Mucosa of rectum (tissue), 2 donors: ENCODE data around the gene PODN.

Source experiments
- H3K27ac ChIP-seq, 2 donors: one replicate each; pipeline ENCODE4 v1.7.0; 2013; ENCODE audit warnings: inconsistent platforms in 2 of 2, low read depth in 2 of 2, low read length in 2 of 2
- H3K27me3 ChIP-seq, 2 donors: one replicate each; pipeline ENCODE4 v1.7.0; 2013; ENCODE audit warnings: low read length in 2 of 2; ENCODE audit not compliant: control insufficient read depth in 2 of 2, insufficient read depth in 2 of 2
- H3K36me3 ChIP-seq, 2 donors: one replicate each; pipeline ENCODE4 v1.7.0; 2013; ENCODE audit warnings: low read length in 2 of 2; ENCODE audit not compliant: control insufficient read depth in 2 of 2, insufficient read depth in 2 of 2
- H3K4me1 ChIP-seq, 2 donors: one replicate each; pipeline ENCODE4 v1.7.0; 2013; ENCODE audit warnings: low read length in 2 of 2, mild to moderate bottlenecking in 1 of 2; ENCODE audit not compliant: control insufficient read depth in 2 of 2, insufficient read depth in 2 of 2
- H3K4me3 ChIP-seq, 2 donors: one replicate each; pipeline ENCODE4 v1.7.0; 2013; ENCODE audit warnings: low read length in 2 of 2
- H3K9ac ChIP-seq, 2 donors: one replicate each; pipeline ENCODE4 v1.7.0; 2013; ENCODE audit warnings: low read length in 2 of 2, low read depth in 1 of 2, mild to moderate bottlenecking in 1 of 2
- H3K9me3 ChIP-seq, 2 donors: one replicate each; pipeline ENCODE4 v1.7.0; 2013; ENCODE audit warnings: low read length in 2 of 2; ENCODE audit not compliant: control insufficient read depth in 2 of 2
- donor health status: healthy.
- donor health status: Normal muscosa, but diverticular disease.

The PODN gene

DNA sequence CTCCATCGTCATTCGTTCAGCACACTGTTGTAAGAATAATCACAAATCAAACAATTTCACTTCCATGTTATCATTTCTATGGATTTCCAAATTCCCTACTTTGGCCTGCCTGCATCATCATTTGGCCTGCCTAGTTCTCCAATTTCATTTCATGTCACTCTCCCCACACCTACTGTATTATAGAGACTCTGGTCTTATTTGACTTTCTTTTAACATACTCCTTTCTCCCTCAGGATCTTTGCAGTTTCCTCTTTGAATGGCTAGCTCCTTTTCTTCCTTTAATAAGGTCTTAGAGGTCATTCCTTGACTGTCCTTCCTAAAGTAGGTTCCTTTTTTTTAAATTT, 36.3 kb upstream of the PODN start:
- Histone ChIP-seq H3K4me3 (no peak overlapping the region), H3K36me3 (peaks cover 3 to 16% of the 10 kb centered on the region in 2 donors), H3K27ac (no peak overlapping the region), H3K9me3 (no peaks in the 10 kb centered on the region), H3K27me3 (no peaks in the 10 kb centered on the region), H3K4me1 (no peaks in the 10 kb centered on the region), H3K9ac (no peak overlapping the region)

DNA sequence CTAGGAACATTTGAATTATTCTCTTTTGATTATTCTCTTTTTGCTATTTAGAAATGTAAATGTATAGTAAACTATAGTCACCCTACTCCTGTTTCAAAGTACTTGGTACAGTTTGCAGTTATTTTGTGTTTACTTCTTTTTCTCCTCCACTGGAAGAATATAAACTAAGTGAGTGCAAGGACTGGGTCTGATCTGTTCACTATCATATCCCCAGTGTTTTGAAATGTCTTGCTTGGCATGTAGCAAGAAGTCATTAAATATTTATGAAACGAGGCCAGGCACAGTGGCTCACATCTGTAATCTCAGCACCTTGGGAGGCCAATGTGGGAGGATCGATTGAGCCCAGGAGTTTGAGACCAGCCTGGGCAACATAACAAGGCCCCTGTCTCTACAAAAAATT, 35.8 kb upstream of the PODN start:
- no peak overlapping the region for H3K4me3 ChIP-seq
- no peak overlapping the region for H3K27ac ChIP-seq
- H3K9me3 ChIP-seq = no peaks in the 10 kb centered on the region
- no peaks in the 10 kb centered on the region for H3K4me1 ChIP-seq
- no peaks in the 10 kb centered on the region for H3K27me3 ChIP-seq
- H3K36me3 ChIP-seq = peaks cover 3 to 16% of the 10 kb centered on the region in 2 donors
- H3K9ac ChIP-seq = no peak overlapping the region

DNA sequence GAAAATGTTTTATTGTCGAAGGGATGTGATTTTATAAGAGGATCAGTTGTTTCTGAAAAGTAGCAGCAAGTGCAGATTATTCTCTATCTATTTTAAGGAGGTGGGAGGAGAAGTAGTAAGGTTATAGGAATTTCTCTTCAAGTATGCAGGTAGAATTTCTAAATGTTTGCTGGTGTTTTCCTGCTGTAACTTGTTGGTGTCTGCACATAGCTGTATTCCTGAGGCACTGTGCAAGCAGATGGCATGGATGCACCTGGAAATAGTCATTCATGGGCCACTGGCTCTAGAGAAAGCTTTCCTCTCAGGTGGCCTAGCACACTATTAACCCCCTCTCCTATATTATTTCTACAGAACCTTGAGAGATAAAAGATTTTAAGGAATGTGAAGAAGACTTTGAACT, 30.3 kb upstream of the PODN start:
- Histone ChIP-seq H3K9ac (no peak overlapping the region), H3K4me1 (no peaks in the 10 kb centered on the region), H3K27ac (no peak overlapping the region), H3K36me3 (peaks cover 9 to 24% of the 10 kb centered on the region in 2 donors), H3K27me3 (no peaks in the 10 kb centered on the region), H3K9me3 (no peaks in the 10 kb centered on the region), H3K4me3 (no peak overlapping the region)

DNA sequence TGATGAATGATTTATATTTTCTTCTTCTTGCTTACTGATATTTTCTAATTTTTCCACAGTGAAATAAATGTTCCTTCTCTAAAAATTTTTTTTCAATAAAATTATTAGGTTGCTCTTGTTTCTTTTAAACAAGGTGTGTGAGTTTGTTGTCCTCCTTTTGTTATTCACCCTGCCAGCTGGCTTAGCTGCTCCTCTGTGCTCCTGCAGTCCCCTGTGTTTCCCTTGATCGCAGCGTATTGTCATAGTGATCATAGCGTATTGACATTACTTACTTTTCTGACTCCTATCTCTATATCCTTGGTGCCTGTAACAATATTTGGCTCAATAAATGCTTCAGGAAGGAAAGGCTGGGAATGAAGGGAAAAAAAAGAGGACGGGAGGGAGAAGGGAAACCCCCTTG, 24.9 kb upstream of the PODN start:
- peaks cover 24 to 30% of the 10 kb centered on the region in 2 donors for H3K36me3 ChIP-seq
- H3K9me3 ChIP-seq = no peaks in the 10 kb centered on the region

DNA sequence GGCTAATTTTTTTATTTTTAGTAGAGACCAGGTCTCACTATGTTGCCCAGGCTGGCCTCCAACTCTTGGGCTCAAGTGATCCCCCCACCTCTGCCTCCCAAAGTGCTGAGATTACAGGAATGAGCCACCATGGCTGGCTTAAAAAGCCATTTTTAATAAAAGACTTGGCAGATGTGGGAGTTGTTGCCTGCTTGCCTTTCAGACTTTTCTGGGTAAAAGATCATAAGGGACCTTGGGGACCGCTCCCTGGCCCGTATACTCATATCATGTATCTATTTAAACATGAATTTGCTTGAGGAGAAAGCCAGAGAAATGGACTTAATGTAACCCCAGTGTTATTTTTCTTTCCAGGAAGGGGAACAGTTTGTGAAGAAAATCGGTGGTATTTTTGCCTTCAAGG, 23.4 kb upstream of the PODN start:
- no peak overlapping the region for H3K27ac ChIP-seq
- no peak overlapping the region for H3K9ac ChIP-seq
- peaks cover 27 to 28% of the 10 kb centered on the region in 2 donors for H3K36me3 ChIP-seq
- H3K4me3 ChIP-seq = no peak overlapping the region
- H3K27me3 ChIP-seq = no peaks in the 10 kb centered on the region
- H3K4me1 ChIP-seq = no peaks in the 10 kb centered on the region
- H3K9me3 ChIP-seq = no peaks in the 10 kb centered on the region

More for the DNA sequence above, 24.9 kb upstream of the PODN start:
- no peak overlapping the region for H3K4me3 ChIP-seq
- H3K27ac ChIP-seq = no peak overlapping the region
- H3K9ac ChIP-seq = no peak overlapping the region
- no peaks in the 10 kb centered on the region for H3K27me3 ChIP-seq
- no peaks in the 10 kb centered on the region for H3K4me1 ChIP-seq

DNA sequence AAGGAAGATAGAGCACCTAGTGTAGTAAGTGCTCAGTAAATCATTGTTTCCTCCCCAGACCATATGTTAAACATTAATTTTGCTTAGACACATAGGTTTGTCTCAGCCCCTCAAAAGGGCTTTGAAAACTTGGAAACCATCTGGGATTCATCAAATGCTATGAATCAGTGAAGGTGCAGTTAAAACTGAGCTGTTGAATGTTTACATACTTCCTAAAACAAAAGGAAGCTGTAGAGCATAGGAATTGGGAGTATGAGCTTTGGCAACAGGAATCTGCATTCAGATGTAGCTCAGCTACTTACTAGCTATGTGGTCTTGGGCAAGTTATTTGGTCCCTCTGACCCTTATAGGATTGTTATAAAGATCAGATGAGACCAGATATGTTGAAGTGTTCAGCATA, 18.7 kb upstream of the PODN start:
- H3K9ac ChIP-seq = no peak overlapping the region
- H3K27me3 ChIP-seq = no peaks in the 10 kb centered on the region
- H3K9me3 ChIP-seq = no peaks in the 10 kb centered on the region
- H3K4me3 ChIP-seq = no peak overlapping the region
- H3K27ac ChIP-seq = no peak overlapping the region
- H3K36me3 ChIP-seq = peaks cover 32 to 34% of the 10 kb centered on the region in 2 donors
- no peaks in the 10 kb centered on the region for H3K4me1 ChIP-seq

DNA sequence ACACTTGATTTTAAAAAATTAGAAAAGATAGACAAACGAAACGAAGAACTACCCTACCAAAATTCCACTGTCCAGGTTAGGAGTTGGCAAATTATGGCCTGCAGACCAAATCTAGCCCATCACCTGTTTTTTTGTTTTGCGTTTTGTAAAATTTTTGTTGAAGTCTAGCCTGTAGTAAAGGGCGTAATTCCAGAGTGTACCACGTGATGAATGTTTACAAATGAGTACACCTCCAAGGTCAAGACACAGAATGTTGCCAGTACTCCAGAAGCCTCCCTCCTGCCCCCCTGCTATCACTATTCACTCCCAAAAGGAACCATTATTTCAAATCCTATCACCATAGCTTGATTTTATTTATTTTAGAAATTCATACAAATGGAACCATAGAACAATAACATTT, 17.1 kb upstream of the PODN start:
- H3K9ac ChIP-seq = no peak overlapping the region
- H3K27ac ChIP-seq = no peak overlapping the region
- H3K36me3 ChIP-seq = peaks cover 27 to 29% of the 10 kb centered on the region in 2 donors
- H3K4me3 ChIP-seq = no peak overlapping the region
- H3K27me3 ChIP-seq = no peaks in the 10 kb centered on the region
- no peaks in the 10 kb centered on the region for H3K4me1 ChIP-seq
- H3K9me3 ChIP-seq = no peaks in the 10 kb centered on the region

DNA sequence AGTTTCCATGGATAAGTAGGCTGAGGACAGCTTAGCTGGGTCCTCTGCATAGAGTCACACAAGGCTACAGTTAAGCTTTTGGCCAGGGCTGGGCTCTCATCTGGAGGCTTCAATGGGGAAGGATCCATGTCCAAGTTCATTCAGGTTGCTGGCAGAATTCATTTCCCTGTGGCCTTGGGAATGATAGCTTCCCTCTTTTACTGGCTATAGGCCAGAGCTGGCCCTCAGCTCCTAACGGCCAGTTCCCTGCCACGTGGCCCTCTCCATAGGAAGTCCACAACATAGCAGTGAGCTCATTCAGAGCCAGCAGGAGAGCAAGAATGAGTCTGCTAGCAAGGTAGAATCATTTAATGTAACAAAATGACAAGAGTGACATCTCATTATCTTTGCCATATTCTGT, 15.1 kb upstream of the PODN start:
- H3K36me3 ChIP-seq = peaks cover 29 to 35% of the 10 kb centered on the region in 2 donors
- H3K4me1 ChIP-seq = no peaks in the 10 kb centered on the region
- no peak overlapping the region for H3K4me3 ChIP-seq
- H3K9ac ChIP-seq = no peak overlapping the region
- no peak overlapping the region for H3K27ac ChIP-seq
- H3K9me3 ChIP-seq = no peaks in the 10 kb centered on the region
- H3K27me3 ChIP-seq = no peaks in the 10 kb centered on the region

DNA sequence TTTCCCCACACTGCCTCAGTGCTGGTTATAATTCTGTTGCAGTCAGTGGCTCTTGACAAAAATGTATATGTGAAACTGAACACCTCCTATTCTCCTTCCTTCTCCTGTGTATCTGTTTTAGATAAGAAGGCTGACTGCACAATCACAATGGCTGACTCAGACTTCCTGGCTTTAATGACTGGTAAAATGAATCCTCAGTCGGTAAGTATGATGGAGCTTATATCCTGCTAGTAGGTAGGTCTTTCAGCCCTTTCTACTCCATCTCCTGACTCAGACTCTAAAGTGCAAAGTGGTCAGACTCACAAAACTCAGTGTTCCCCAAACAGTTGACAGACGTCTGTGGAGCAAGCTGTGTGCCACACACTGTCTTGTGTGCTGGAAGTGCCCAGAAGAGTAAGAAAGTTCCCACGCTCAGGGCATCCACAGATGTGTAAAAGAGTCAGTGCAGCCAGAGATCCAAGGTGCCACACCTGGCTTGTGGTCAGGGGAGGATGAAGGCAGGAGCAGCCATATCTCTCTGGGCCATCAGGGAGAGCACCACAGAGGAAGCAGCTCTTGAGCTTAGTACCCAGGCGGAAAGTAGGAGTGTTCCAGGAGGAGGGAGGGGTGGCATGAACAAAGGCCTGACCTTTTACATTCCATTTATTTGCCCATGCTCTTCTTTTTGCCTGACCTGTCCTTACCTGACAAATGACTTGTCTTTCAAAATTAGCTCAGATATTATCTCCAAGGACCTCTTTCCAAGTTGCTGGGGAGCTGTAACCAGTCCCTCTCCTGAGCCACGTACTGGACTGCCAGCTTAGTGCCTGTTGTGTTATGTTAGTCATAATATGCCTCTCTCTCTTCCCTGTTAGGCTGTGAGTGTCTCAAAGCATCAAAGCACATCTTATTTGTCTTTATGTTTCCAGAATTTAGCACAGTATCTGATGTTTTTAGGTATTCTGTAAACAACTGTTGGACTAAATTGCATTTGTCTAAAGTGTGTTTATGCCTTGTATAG, 14.0 kb upstream of the PODN start:
- no peak overlapping the region for H3K4me3 ChIP-seq
- peaks cover 24 to 38% of the 10 kb centered on the region in 2 donors for H3K36me3 ChIP-seq
- H3K4me1 ChIP-seq = no peaks in the 10 kb centered on the region
- H3K9me3 ChIP-seq = no peaks in the 10 kb centered on the region
- H3K9ac ChIP-seq = no peak overlapping the region
- no peak overlapping the region for H3K27ac ChIP-seq
- H3K27me3 ChIP-seq = no peaks in the 10 kb centered on the region

DNA sequence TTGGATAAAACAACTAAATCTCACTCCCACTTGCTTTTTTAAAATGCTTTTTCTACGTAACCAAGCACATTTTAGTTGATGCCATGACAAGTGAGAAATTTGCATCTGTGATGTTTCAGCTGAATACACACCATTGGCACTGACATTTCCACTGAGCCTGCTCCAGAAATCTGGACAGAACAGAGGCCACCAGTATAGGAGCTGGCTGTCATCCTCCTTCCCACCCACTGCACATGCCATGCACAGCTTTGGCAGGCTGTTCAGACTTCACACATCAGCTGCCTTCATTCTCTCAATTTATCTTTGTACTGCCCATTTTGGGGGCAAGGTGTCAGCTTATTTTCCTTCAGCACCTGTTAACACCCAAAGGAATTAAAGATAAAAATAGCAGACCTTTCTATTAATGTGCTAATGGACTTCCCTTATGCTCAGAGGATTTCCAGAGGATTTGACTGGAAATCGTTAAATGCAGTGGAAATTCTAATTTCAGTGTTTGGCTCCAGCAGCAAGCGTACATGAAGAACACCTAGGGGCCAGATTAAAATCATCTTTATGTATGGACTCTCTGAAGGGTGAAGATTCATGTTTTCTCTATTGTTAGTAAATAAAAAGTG, 12.9 kb upstream of the PODN start:
- Histone ChIP-seq H3K27ac (no peak overlapping the region), H3K9ac (no peak overlapping the region), H3K9me3 (no peaks in the 10 kb centered on the region), H3K4me3 (no peak overlapping the region), H3K27me3 (no peaks in the 10 kb centered on the region), H3K36me3 (peaks cover 24 to 42% of the 10 kb centered on the region in 2 donors), H3K4me1 (no peaks in the 10 kb centered on the region)
